NCI-H1436 treated with DMSO at 0.1 percent for 48 hours (cell line): Measurements from ENCODE around the gene PPFIA1.
"Not testable (repeated sequence)": the region's sequence is repeated elsewhere in the genome, so short reads cannot be mapped to it uniquely, and the experiment has no call there.

Source experiments
- DNase-seq: peaks from one replicate; lab custom pipeline; 2025; lab: John Stamatoyannopoulos, UW

PPFIA1 gene

GRCh38 chr11:70359451-70360205, 89.1 kb downstream of the PPFIA1 start:
- DNase-seq, result no peak

GRCh38 chr11:70360211-70360610, 89.7 kb downstream of the PPFIA1 start:
- no peak for DNase-seq

DNA sequence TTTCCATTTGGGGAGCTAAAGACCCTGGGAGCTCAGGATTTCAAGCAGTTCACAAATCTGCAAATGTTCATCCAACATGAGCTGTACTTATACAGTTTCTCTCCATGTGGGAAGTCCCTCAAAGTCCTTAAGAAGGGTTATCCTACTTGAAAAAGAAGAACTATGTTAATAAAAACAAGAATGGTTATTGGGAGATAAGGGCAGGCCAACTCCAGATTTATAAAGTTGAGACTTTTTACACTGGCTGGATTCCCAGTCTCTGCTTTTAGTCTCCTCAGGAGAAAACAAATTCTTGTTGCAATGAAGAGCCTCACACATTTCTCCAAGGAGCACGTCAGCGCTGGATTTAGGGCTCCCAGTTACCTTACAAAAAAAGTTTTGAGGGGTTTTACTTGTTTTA, 93.7 kb downstream of the PPFIA1 start:
- no peak for DNase-seq

GRCh38 chr11:70364745-70365543, 94.5 kb downstream of the PPFIA1 start:
- DNase-seq, result no peak

DNA sequence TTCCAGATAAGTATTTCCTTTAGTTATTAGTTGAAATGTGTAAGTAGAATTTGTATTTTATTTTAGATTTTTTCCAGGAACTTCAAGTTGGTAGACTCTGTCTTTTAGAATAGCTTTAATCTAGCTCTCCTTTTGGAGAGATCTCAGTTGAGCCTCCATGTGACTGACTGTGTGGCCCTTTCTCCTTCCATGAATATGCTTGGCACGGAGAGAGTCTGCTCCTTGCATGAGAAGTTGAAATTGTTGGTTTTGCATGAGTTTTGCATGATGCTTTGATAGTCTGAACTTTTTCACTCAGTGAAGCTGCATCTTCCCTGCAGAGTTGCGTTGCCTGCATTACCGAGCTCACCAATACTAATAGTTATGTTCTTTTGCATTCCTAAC, 95.0 kb downstream of the PPFIA1 start:
- DNase-seq, result no peak

DNA sequence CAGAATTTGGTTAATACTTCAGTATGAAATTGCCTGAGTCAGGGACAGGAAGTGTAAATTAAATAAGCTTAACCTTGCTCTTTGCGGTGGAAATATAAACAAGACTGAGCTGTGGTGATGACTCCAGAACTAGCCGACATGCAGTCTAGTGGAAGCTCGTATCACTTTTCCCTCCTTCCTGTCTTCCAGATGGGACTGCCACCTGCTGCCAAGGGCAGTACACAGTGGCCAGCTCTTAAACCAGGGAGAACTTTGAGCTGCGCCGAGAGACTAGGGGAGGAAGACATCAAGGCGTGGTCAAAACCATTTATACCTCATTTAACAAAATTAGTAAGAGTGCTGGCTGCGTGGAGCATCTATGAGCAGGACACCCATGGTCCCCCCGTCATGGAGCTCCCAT, 96.6 kb downstream of the PPFIA1 start:
- DNase-seq, result no peak

DNA sequence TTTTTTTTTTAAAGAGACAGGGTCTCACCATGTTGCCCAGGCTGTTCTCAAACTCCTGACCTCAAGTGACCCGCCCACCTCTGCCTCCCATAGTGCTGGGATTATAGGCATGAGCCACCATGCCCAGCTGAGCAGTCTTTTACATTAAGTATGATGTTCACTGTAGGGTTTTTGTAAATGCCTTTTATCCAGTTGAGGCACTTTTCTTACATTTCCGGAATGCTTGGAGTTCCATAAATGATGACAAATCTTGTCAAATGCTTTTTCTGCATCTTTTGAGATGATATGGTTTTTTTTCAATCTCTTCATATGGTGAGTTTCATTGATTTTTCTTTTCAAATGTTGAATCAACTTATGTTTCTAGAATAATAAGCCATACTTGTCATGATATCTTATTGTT, 98.5 kb downstream of the PPFIA1 start:
- DNase-seq, result no peak

- no peak for DNase-seq
These were observed 100.8 kb downstream of the PPFIA1 start for GRCh38 chr11:70371241-70371640.

DNA sequence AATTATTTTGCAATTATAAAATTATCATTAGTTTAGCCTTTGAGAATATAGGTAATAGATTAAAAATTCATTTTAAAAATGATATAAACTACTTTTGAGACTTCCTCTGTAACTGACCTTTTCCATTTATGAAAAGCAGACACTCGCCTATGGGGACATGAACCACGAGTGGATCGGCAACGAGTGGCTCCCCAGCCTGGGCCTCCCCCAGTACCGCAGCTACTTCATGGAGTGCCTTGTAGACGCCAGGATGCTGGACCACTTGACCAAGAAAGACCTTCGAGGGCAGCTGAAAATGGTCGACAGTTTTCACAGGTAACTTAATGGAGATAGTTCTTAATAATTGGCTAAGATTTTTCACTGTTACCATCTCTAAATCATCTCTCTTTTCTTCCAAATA, 101.6 kb downstream of the PPFIA1 start:
- no peak for DNase-seq

DNA sequence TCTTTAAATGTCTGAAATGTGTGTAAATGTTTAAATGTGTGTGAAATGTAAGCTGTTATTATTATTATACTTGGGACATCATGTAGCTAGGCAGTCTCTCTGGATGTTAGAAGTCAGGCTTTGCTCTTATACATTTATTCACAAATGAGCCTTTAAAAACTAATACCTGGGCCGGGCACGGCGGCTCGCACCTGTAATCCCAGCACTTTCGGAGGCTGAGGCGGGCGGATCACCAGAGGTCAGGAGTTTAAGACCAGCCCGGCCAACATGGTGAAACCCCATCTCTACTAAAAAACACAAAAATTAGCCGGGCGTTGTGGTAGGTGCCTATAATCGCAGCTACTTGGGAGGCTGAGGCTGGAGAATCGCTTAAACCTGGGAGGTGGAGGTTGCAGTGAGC, 106.1 kb downstream of the PPFIA1 start:
- no peak for DNase-seq

GRCh38 chr11:70377645-70378044, 107.2 kb downstream of the PPFIA1 start:
- DNase-seq, result no peak

DNA sequence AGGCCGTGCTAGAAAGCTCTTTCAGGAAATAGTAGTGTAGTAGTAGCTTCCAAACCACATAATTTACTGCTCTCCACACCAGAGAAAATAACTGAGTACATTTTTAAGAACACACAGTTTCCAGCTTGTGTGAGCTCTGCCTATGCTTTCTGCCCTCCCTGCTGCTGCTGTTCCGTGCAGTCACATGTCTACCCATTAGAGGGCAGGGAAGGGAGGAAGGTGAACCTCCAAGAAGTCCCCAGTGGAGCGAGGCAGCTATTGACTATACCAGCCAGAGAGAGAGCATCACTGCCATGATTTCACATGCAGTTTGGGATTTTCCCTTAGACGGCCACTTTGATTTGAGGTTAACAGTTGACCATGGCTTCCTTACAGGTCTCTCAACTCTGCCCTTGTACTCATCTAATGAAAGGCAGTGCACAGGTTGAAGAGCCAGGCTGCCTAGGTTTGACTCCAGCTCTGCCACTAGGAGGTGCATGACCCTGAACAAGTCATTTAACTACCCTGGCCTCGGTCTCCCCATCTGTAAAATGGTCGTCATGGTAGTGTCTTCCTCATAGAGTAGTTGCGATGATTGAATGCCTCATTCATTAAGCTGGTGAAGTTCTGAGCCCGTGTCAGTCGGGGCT, 108.1 kb downstream of the PPFIA1 start:
- DNase-seq, result no peak

GRCh38 chr11:70381350-70381749, 110.9 kb downstream of the PPFIA1 start:
- no peak for DNase-seq

- DNase-seq, result no peak
These were observed 111.7 kb downstream of the PPFIA1 start for GRCh38 chr11:70381872-70382861.

- DNase-seq, result no peak
These were observed 113.4 kb downstream of the PPFIA1 start for GRCh38 chr11:70383664-70384565.

DNA sequence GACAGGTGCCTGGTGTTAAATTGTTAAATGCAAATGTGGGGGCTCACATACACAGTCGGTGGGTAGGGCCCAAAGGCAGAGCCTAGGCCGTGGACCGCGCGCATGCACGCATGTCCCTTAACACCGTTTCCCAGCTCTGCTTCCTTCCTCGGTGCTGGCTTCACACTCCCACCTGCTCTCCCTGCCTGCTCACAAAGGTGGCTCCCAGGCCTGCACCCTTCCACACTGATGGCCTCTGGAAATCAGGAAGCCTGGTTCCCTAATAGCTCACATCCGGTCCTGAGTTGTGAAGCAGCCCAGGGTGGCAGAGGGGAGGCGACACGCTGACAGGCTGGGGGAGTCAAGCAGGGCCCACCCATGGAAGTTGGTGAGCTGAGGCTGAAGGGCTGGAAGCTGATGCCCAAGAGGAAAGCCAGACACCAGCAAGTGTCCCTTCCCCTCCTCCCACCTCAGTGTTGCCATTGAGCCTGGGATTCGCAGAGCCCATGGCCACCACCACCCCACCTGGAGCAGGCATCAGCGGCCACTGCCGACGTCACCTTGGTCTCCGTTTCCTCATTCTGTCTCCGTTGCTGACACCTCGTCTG, 114.2 kb downstream of the PPFIA1 start:
- DNase-seq, result no peak

DNA sequence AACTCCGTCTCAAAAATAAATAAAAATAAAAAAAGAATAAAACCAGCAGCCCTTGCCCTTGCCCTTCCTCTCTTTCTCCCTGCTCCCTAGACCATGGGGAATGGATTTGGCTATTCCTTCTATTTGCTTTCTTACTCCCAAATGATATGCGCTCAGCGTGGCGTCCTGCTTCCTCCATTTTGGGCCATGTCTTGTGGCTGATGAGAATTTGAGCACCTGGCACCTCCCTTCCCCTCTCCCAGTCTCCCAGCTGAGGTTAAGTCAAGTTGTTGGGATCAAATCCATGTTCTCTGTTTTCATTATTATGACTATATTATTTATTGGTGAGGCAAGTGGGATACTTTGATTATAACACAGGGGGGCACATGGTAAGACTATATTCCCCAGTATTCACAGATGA, 117.1 kb downstream of the PPFIA1 start:
- DNase-seq, result no peak

DNA sequence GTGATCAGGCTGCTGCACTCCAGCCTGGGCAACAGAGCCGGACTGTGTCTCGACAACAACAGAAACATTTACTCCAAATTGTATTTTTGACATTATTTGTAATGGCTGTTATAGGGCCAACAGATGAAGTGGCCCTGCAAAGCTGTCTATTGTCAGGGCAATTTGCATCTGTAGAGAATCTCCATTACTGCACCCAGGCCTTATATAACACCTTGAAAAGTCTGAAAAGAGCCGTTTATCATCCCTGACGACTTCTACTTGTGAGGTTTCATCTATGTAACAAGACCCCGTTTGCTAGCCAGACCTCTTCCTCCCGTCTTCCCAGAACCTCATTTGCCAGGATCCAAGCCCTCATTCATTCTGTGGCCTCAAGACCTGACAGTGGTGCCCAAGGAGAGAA, 118.7 kb downstream of the PPFIA1 start:
- no peak for DNase-seq

DNA sequence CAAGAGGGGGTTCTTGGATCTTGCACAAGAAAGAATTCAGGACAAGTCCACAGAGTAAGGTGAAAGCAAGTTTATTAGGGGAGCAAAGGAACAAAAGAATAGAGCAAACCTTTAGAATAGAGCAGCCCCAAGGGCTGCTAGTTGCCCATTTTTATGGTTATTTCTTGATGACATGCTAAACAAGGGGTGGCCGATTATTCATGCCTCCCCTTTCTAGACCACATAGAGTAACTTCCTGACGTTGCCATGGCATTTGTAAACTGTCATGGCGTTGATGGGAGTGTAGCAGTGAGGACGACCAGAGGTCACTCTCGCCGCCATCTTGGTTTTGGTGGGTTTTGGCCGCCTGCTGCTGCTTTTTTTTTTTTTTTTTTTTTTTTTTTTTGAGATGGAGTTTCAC, 120.4 kb downstream of the PPFIA1 start:
- not testable (repeated sequence) for DNase-seq

GRCh38 chr11:70394211-70394950, 123.9 kb downstream of the PPFIA1 start:
- no peak for DNase-seq
